Midbrain (tissue), 1 donor: ENCODE data around the gene RFC2.
"Not testable (repeated sequence)": the region's sequence is repeated elsewhere in the genome, so short reads cannot be mapped to it uniquely, and the experiment has no call there.

ENCODE experiments used
- DNase-seq: peaks from one replicate; lab custom pipeline; 2025; lab: John Stamatoyannopoulos, UW

RFC2 gene

GRCh38 chr7:74248156-74248555 is 6.0 kb downstream of the RFC2 start:
- DNase-seq: no peak

GRCh38 chr7:74246497-74246896 is 7.7 kb downstream of the RFC2 start:
- no peak for DNase-seq

GRCh38 chr7:74242122-74242443 is 12.1 kb downstream of the RFC2 start:
- no peak for DNase-seq

GRCh38 chr7:74240482-74240881 is 13.7 kb downstream of the RFC2 start:
- DNase-seq: no peak

GRCh38 chr7:74236284-74236683 is 17.9 kb downstream of the RFC2 start:
- DNase-seq: no peak

GRCh38 chr7:74235518-74236268 is 18.5 kb downstream of the RFC2 start:
- DNase-seq: no peak

- DNase-seq: no peak
Observed at GRCh38 chr7:74233655-74234285, 20.4 kb downstream of the RFC2 start.

GRCh38 chr7:74231232-74231590 is 23.0 kb downstream of the RFC2 start:
- DNase-seq: no peak

GRCh38 chr7:74230446-74231231 is 23.6 kb downstream of the RFC2 start:
- DNase-seq: no peak

GRCh38 chr7:74228951-74229900 is 25.0 kb downstream of the RFC2 start:
- DNase-seq: no peak

- peak; percentile 17 for DNase-seq
Observed at GRCh38 chr7:74226633-74227032, 27.6 kb downstream of the RFC2 start.

- DNase-seq: no peak
Observed at GRCh38 chr7:74225400-74225799, 28.8 kb downstream of the RFC2 start.

- not testable (repeated sequence) for DNase-seq
Observed at GRCh38 chr7:74224907-74225306, 29.3 kb downstream of the RFC2 start.

GRCh38 chr7:74224511-74224832 is 29.7 kb downstream of the RFC2 start:
- no peak for DNase-seq

GRCh38 chr7:74223711-74224510 is 30.3 kb downstream of the RFC2 start:
- no peak for DNase-seq

GRCh38 chr7:74222851-74223710 is 31.1 kb downstream of the RFC2 start:
- no peak for DNase-seq

GRCh38 chr7:74221713-74222112 is 32.5 kb downstream of the RFC2 start:
- no peak for DNase-seq

- DNase-seq: no peak
Observed at GRCh38 chr7:74220229-74220628, 34.0 kb downstream of the RFC2 start.

- DNase-seq: no peak
Observed at GRCh38 chr7:74219416-74219815, 34.8 kb downstream of the RFC2 start.

GRCh38 chr7:74218343-74218698 is 35.9 kb downstream of the RFC2 start:
- no peak for DNase-seq
